HepG2 (cell line): Measurements from ENCODE around the gene FAM171A2.

Source experiments
- BHLHE40 ChIP-seq: IDR thresholded peaks from 2 replicates; pipeline ENCODE4 v1.6.1; 2011; ENCODE audit warnings: low read length, improper control_type of control experiment
- JUNB ChIP-seq: sonication (generic); formaldehyde crosslinking; IDR thresholded peaks from 2 replicates; pipeline ENCODE4 v1.8.0; 2022; ENCODE audit warnings: missing genetic modification reagents, mild to moderate bottlenecking, borderline replicate concordance
- MTF1 ChIP-seq: sonication (generic); formaldehyde crosslinking; IDR thresholded peaks from 2 replicates; pipeline ENCODE4 v1.5.0; 2020; ENCODE audit warnings: missing genetic modification reagents
- POLR2A ChIP-seq, 2 experiments: IDR thresholded peaks; 2 replicates each; pipeline ENCODE4 v1.6.1; 2011; ENCODE audit warnings: low read depth in 2 of 2, low read length in 2 of 2, mild to moderate bottlenecking in 1 of 2, moderate library complexity in 1 of 2; ENCODE audit not compliant: insufficient read depth in 1 of 2
- SAFB2 ChIP-seq: sonication (generic); formaldehyde crosslinking; IDR thresholded peaks from 2 replicates; pipeline ENCODE4 v1.5.1; 2020; ENCODE audit warnings: missing genetic modification reagents, low read depth, mild to moderate bottlenecking, borderline replicate concordance
- SATB2 ChIP-seq: sonication (generic); formaldehyde crosslinking; IDR thresholded peaks from 2 replicates; pipeline ENCODE4 v1.5.0; 2020; ENCODE audit warnings: missing genetic modification reagents
- SP2 ChIP-seq: sonication (generic); formaldehyde crosslinking; IDR thresholded peaks from 2 replicates; pipeline ENCODE4 v1.5.1; 2020; ENCODE audit warnings: mild to moderate bottlenecking, missing genetic modification reagents
- TFDP1 ChIP-seq: IDR thresholded peaks from 2 replicates; pipeline ENCODE4 v1.6.1; 2016; ENCODE audit warnings: missing compliant biosample characterization, missing genetic modification reagents, borderline replicate concordance
- ZBTB33 ChIP-seq: sonication (generic); formaldehyde crosslinking; IDR thresholded peaks from 2 replicates; pipeline ENCODE4 v1.4.0; 2020; ENCODE audit warnings: missing genetic modification reagents
- ZNF614 ChIP-seq: IDR thresholded peaks from 2 replicates; pipeline ENCODE4 v1.6.1; 2018; ENCODE audit warnings: missing biosample characterization, missing genetic modification reagents, inconsistent platforms, borderline replicate concordance
- TF ChIP-seq, protein P1 (sequence below): sonication (generic); formaldehyde crosslinking; IDR thresholded peaks from 2 replicates; pipeline ENCODE4 v1.5.0; 2020; ENCODE audit warnings: mild to moderate bottlenecking, missing genetic modification reagents, moderate library complexity
- TF ChIP-seq, protein P2 (sequence below): sonication (generic); formaldehyde crosslinking; IDR thresholded peaks from 2 replicates; pipeline ENCODE4 v1.4.0; 2020; ENCODE audit warnings: missing genetic modification reagents, borderline replicate concordance
- TF ChIP-seq, protein P3 (sequence below): conservative IDR thresholded peaks from 2 replicates; pipeline ENCODE4 v1.6.1; 2018; ENCODE audit warnings: missing genetic modification reagents
- TF ChIP-seq, protein P4 (sequence below): sonication (generic); formaldehyde crosslinking; IDR thresholded peaks from 2 replicates; pipeline ENCODE4 v1.8.1; 2023; ENCODE audit warnings: mild to moderate bottlenecking, missing genetic modification reagents

- TF ChIP-seq TFDP1 (CRISPR knock-in tag) (no peak), ZNF614 (CRISPR knock-in tag) (no peak), SAFB2 (CRISPR knock-in tag) (no peak), POLR2A (IDR thresholded peaks at IDR 0.05; ENCODE audit: insufficient read depth in 1 of 2, low read depth in 2 of 2, low read length in 2 of 2) (peak in 1 of 2 experiments; percentile 48; a peak in 2 of 4 replicates), BHLHE40 (no peak), SATB2 (no peak), ZBTB33 (CRISPR knock-in tag) (no peak), SP2 (no peak), MTF1 (CRISPR knock-in tag) (no peak), JUNB (CRISPR knock-in tag) (no peak)
- TF ChIP-seq, protein P1, sequence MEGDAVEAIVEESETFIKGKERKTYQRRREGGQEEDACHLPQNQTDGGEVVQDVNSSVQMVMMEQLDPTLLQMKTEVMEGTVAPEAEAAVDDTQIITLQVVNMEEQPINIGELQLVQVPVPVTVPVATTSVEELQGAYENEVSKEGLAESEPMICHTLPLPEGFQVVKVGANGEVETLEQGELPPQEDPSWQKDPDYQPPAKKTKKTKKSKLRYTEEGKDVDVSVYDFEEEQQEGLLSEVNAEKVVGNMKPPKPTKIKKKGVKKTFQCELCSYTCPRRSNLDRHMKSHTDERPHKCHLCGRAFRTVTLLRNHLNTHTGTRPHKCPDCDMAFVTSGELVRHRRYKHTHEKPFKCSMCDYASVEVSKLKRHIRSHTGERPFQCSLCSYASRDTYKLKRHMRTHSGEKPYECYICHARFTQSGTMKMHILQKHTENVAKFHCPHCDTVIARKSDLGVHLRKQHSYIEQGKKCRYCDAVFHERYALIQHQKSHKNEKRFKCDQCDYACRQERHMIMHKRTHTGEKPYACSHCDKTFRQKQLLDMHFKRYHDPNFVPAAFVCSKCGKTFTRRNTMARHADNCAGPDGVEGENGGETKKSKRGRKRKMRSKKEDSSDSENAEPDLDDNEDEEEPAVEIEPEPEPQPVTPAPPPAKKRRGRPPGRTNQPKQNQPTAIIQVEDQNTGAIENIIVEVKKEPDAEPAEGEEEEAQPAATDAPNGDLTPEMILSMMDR (CRISPR knock-in tag) = peak; percentile 17
- TF ChIP-seq, protein P2, sequence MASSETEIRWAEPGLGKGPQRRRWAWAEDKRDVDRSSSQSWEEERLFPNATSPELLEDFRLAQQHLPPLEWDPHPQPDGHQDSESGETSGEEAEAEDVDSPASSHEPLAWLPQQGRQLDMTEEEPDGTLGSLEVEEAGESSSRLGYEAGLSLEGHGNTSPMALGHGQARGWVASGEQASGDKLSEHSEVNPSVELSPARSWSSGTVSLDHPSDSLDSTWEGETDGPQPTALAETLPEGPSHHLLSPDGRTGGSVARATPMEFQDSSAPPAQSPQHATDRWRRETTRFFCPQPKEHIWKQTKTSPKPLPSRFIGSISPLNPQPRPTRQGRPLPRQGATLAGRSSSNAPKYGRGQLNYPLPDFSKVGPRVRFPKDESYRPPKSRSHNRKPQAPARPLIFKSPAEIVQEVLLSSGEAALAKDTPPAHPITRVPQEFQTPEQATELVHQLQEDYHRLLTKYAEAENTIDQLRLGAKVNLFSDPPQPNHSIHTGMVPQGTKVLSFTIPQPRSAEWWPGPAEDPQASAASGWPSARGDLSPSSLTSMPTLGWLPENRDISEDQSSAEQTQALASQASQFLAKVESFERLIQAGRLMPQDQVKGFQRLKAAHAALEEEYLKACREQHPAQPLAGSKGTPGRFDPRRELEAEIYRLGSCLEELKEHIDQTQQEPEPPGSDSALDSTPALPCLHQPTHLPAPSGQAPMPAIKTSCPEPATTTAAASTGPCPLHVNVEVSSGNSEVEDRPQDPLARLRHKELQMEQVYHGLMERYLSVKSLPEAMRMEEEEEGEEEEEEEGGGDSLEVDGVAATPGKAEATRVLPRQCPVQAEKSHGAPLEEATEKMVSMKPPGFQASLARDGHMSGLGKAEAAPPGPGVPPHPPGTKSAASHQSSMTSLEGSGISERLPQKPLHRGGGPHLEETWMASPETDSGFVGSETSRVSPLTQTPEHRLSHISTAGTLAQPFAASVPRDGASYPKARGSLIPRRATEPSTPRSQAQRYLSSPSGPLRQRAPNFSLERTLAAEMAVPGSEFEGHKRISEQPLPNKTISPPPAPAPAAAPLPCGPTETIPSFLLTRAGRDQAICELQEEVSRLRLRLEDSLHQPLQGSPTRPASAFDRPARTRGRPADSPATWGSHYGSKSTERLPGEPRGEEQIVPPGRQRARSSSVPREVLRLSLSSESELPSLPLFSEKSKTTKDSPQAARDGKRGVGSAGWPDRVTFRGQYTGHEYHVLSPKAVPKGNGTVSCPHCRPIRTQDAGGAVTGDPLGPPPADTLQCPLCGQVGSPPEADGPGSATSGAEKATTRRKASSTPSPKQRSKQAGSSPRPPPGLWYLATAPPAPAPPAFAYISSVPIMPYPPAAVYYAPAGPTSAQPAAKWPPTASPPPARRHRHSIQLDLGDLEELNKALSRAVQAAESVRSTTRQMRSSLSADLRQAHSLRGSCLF (CRISPR knock-in tag) = no peak
- TF ChIP-seq, protein P3, sequence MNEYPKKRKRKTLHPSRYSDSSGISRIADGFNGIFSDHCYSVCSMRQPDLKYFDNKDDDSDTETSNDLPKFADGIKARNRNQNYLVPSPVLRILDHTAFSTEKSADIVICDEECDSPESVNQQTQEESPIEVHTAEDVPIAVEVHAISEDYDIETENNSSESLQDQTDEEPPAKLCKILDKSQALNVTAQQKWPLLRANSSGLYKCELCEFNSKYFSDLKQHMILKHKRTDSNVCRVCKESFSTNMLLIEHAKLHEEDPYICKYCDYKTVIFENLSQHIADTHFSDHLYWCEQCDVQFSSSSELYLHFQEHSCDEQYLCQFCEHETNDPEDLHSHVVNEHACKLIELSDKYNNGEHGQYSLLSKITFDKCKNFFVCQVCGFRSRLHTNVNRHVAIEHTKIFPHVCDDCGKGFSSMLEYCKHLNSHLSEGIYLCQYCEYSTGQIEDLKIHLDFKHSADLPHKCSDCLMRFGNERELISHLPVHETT (CRISPR knock-in tag) = no peak
- TF ChIP-seq, protein P4, sequence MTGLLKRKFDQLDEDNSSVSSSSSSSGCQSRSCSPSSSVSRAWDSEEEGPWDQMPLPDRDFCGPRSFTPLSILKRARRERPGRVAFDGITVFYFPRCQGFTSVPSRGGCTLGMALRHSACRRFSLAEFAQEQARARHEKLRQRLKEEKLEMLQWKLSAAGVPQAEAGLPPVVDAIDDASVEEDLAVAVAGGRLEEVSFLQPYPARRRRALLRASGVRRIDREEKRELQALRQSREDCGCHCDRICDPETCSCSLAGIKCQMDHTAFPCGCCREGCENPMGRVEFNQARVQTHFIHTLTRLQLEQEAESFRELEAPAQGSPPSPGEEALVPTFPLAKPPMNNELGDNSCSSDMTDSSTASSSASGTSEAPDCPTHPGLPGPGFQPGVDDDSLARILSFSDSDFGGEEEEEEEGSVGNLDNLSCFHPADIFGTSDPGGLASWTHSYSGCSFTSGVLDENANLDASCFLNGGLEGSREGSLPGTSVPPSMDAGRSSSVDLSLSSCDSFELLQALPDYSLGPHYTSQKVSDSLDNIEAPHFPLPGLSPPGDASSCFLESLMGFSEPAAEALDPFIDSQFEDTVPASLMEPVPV (CRISPR knock-in tag) = no peak; the same call in 1 of the 2 replicates
Measured at GRCh38 chr17:44385287-44386181, 21.9 kb upstream of the FAM171A2 start.
